ENCODE data around the gene CREB3. TPM values are rescaled to one million over a fixed set of nuclear protein-coding genes. Genes with fewer than 3 reads are reported as not detected.

The CREB3 gene
- polyA plus RNA-seq, 2 of the 4 experiments (the other 2 are of a cell fraction), result 33.3 to 51.3 TPM

GRCh38 chr9:35700942-35701341 is 31.5 kb upstream of the CREB3 start:
- ATAC-seq (no peak), FAIRE-seq (no peak), DNase-seq (ENCODE audit: low read depth in 1 of 2, low spot score in 1 of 2) (no peak)
- ChIA-PET POLR2A (no interaction called here), CTCF (interaction anchor here (1.1 to 32.5 kb wide), 8 partner anchors 17 to 90 kb away, joined by 3 to 758 read pairs (median 5); partner anchors contain the start of genes ARHGEF39, CCDC107, CREB3 and RMRP)
- Histone ChIP-seq H3K4me1 (peaks cover 9% of the 10 kb centered on the region), H3K4me2 (no peak overlapping the region), H3K4me3 (no peak overlapping the region), H3K27ac (no peak overlapping the region), H3K9me3 (no peaks in the 10 kb centered on the region)
- TF ChIP-seq MYC (IDR thresholded peaks at IDR 0.05; ENCODE audit: borderline replicate concordance, low read length) (no peak), PBX3 (IDR thresholded peaks at IDR 0.05) (no peak), SREBF2 (IDR thresholded peaks at IDR 0.05) (no peak), ZFP36 (IDR thresholded peaks at IDR 0.05; ENCODE audit: borderline replicate concordance, partially characterized antibody) (no peak), FOSB (CRISPR knock-in tag; IDR thresholded peaks at IDR 0.05) (no peak), CTCF (IDR thresholded peaks at IDR 0.05) (no peak), REST (IDR thresholded peaks at IDR 0.05) (no peak), EHF (CRISPR knock-in tag; IDR thresholded peaks at IDR 0.05) (no peak), NFE2L2 (conservative IDR thresholded peaks at IDR 0.05; ENCODE audit: low read length) (no peak), BHLHE40 (IDR thresholded peaks at IDR 0.05; ENCODE audit: low read depth, low read length) (no peak), CEBPB (IDR thresholded peaks at IDR 0.05) (no peak), PHF8 (IDR thresholded peaks at IDR 0.05; ENCODE audit: borderline replicate concordance, low read depth) (no peak), POLR2A (IDR thresholded peaks at IDR 0.05; ENCODE audit: low read length) (no peak), MAX (IDR thresholded peaks at IDR 0.05) (no peak), E2F6 (IDR thresholded peaks at IDR 0.05; ENCODE audit: borderline replicate concordance, low read depth) (no peak), HOXB13 (CRISPR knock-in tag; IDR thresholded peaks at IDR 0.05; ENCODE audit: low read depth) (no peak)

GRCh38 chr9:35702696-35703095 is 29.8 kb upstream of the CREB3 start:
- ChIA-PET CTCF (interaction anchor here (31.4 to 32.5 kb wide), 2 partner anchors 1 to 15 kb away, joined by 758 read pairs; partner anchors contain the start of genes CREB3, TLN1 and TPM2), POLR2A (no interaction called here)
- no peak overlapping the region for H3K27ac ChIP-seq
- H3K4me3 ChIP-seq, result no peak overlapping the region
- no peak for DNase-seq (ENCODE audit: low read depth in 1 of 2, low spot score in 1 of 2)
- no peak for FAIRE-seq
- no peak for ATAC-seq
- 96% methylated on average over 7 of the region's 7 CpGs for WGBS (ENCODE audit: missing lambda C conversion rate)
- TF ChIP-seq MAX (IDR thresholded peaks at IDR 0.05) (no peak), PBX3 (IDR thresholded peaks at IDR 0.05) (no peak), REST (IDR thresholded peaks at IDR 0.05) (no peak)
- H3K4me1 ChIP-seq, result no peaks in the 10 kb centered on the region
- H3K9me3 ChIP-seq, result no peaks in the 10 kb centered on the region
- no peak overlapping the region for H3K4me2 ChIP-seq

All from A549 (cell line).